HG03097 (cell line): Measurements from ENCODE around the gene BIRC5.
A peak's percentile ranks its signal among the peaks of the same experiment; 100 is the strongest.
"Not testable (repeated sequence)": the region's sequence is repeated elsewhere in the genome, so short reads cannot be mapped to it uniquely, and the experiment has no call there.

Experiments used
- ATAC-seq: cut with Tn5 transposase; IDR thresholded peaks from one replicate; pipeline ENCODE4 v1.9.1; 2021; ENCODE audit not compliant: unreplicated experiment, low FRiP score

The BIRC5 gene

DNA sequence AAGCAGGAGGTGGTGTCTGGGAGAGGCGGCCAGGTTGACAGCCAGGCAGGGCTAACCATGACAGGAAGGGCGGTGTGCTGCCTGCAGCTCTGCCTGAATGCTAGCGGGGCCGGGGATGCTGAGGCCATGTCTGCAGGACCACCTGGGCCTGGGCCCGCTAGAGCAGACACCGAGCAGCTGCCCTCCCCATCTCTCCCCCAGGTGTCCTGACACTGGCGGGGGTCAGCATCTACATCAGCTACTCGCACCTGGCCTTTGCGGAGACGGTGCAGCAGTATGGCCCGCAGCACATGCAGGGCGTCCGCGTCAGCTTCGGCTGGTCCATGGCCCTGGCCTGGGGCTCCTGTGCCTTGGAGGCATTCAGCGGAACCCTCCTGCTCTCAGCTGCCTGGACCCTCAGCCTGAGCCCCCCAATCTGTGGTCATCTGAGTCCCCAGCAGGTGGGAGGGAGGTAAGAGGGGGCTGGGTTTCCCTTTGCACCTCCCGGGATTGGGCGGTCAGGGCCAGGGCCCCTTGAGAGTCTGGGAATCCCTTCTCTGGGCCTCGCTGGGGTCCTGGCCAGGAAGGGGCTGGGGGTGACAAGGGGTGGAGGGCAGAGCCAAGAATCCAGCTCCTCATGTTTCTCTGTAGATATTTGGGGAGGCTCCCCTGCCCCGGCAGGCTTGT is 24.9 kb downstream of the BIRC5 start:
- no peak for ATAC-seq

DNA sequence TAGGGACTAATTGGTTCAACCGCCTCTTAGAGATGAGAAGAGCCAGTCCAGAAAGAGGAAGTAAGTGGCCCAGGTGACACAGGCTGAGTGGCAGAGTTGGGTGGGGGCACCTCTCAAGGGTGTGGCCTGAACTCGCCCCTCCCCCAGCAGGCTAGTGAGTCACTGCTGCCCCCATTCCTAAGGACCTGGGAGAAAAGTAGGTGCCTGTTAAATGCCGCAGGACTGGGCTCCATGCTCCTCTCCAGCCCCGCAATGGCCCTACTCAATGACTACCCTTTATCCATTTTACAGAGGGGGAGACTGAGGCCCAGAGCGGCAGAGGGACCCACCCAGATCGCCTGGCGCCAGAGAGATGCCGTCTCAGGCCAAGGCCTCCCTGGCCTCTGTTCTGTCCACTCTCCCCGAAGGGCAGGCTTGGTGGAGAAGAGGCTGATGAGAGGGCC is 25.5 kb downstream of the BIRC5 start:
- ATAC-seq: no peak

DNA sequence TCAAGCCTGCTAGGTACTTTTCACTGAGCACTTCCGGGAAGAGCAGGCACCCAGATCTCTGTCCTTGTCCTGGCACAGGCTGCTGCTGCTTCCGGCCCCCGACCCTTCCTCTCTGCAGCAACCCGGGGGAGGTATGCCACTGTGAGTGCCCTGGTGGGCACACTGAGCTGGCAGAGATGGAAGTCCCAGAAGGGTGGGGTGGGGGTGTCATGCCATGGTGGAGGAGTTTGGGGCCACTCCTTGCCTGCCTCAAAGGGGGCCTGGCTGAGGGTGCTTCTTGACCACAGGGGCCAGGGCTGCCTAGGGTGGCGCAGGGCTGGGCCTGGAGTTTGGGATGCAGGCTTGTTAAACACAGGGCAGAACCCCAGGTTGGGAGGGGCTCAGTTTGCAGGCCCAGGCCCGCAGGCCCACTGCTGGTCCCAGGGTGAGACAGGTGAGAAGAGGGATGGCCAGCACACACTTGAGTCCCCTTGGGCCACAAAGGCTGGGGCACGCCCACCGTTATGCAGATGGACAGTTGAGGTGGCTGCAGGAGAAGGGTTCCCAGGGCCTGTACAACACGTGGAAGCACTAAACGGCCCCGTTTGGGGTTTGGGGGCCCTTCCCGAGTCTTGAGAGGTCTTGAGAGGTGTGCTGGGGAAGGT is 26.1 kb downstream of the BIRC5 start:
- no peak for ATAC-seq

DNA sequence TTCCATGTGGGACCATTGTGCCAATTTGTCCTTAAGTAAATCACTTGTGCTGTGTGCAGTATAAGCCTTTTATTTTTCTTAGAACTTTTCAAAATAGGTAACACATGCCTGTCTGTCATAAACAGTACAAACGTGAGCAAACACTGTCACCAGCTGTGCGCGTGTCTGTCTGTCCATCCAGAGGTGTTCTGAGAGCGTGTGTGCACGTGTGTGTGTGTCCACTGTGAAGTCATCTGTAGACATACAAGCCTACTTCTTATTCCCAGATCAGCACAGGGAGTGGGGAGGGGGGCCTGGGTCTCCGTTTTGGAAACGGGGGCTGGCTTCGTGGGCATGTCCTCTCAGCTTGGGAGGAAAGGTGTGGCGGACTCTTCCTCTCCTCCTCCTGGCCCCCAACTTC is 26.8 kb downstream of the BIRC5 start:
- no peak for ATAC-seq

DNA sequence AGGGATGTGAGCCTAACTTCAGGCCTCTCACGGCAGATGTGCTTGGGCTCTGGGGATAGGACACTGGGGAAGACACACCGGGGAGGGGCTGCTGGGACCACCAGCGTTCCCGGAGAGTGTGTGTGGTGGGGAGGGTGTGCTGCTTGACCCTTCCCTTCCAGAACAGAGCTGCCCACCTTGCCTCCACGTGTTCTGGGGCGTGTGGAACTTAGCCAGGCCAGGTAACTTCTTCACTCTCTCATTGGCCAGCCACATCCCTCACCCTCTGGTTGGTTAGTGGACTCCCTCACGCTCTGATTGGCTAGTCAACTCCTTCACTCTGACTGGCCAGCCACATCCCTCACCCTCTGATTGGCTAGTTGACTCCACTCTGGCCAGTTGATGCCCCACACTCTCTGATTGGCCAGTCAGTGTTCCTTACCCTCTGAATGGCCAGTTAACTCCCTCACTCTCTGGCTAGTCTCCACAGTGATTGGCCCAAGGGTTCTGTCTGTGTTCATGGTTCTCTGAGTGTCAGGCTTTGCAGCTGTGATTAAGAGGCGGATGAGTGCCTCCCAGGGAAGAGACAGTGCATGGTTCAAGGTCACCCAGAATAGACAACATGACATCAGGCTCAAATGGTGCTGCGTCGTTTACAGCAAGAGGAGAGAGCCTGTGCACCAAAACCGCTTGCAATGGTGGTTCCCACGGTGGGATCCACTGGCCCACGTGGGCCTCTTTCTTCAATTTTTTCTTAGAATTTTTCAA is 27.4 kb downstream of the BIRC5 start:
- ATAC-seq: no peak

DNA sequence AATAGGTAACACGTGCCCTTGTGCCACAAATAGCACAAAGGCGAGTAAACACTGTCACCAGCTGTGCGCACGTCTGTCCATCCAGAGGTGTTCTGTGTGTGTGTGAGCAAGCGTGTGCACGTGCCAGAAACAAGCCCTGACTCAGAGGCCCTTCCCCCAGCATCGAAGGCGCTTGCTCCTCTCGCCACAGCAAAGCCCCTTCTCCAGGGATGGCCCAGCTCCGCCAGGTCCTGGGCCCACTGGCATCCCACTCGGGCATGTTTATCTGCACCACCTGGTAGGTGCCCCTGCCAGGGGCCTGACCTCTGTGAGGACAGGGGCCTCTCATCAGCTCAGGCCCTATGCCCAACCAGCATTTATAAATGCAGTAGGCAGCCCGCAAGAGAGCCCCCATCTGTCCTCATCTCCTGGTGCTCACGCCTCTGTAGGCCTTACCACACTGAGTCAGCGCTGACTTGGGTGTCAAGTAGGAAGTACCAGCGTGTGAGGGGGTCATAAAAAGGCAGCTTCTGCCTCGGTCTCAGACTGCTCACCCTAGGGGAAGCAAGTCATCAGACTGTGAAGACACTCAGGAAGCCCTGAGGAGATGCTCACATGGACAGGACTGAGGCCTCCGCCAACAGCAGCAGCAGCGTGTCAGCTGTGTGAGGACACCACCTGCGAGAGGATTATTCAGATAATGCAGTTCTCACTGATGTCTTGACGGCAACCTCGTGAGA is 28.1 kb downstream of the BIRC5 start:
- ATAC-seq: no peak

DNA sequence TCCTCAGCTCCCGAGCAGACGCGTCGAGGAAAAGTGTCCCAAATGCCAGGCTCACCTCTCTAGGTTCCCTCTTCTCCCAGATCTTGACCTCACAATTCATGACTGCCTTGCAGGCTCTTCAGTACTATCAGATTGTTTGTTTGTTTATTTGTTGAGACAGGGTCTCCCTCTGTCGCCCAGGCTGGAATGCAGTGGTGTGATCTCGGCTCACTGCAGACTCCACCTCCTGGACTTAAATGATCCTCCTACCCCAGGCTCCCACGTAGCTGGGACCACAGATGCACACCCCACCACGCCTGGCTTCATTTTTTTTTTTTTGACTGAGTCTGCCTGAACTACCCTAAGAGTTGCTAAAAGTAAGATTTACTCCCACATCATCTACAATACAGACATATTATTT is 33.3 kb downstream of the BIRC5 start:
- ATAC-seq: no peak

DNA sequence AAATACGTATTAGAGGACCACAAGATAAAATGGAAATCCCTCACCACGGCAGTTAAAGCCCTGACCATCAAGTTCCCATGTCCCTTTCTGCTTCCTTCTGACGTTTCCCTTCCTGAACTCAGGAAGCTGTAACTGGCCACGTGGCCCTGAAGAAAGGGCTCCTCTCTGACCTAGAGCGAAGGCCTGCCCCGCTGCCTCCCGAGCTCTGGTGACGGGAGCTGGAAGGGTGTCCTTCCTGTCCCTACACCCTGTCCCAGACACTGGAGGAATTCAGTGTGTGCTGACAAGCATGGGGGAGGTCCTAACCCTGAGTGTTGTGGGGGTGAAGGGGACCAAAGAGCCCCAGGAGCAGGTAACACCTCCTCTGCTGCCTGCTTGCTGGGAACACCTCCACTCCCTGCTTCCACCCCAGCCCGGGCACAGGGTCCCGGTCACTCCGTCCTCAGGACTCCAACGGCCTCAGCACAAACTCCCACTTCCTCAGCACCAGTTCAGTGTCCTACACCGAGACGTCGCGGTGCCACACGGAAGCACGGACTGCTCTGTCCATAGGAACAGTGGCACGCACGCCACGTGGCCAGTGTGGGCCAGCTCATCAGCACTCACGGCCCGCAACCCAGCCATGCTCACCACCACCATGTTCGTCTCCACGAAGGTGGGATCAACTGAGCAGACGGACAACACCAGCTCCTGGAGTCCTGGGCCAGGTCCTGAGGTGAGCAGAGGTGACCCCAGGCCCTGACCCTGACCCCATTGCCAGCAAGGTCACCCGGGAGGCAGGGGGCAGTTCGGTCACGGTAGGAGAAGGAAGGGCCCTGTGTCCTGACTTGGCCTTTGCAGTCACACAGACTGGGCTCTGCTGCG is 34.2 kb downstream of the BIRC5 start:
- no peak for ATAC-seq

DNA sequence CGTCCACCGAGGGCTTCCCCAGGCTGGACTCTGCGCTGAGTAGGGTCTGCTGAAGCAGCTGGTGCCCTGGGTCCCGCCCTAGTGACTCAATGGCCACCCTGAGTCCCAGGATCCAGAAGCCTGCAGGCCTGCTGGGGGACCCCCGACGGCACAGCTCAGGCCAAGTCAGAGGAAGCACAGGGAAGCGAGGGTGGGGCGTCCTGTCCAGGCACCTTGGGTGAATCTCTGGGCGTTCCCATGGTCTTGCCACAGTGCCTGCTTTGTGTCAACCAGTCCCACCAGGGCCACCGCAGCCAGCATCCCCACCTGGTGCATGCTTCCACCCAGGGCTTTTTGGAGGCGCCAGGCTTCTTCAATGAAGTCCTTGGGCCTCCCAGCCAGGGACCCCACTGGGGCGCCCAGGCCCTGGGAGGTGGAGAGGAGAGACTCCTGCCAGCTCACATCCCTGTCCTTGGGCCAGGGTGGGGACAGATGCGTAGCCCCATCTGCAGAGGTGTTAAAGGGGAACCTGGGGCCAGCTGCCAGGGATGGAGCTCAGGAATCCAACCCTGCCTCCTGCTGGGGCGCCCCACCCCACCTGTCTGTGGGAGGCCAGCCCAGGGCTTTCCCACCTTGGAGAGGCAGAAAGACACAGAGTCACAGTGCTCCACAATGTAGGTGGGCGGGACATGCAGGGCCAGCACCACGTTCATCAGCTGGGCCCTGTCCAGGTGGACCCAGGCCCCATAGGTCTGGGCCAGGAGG is 35.2 kb downstream of the BIRC5 start:
- ATAC-seq: no peak

DNA sequence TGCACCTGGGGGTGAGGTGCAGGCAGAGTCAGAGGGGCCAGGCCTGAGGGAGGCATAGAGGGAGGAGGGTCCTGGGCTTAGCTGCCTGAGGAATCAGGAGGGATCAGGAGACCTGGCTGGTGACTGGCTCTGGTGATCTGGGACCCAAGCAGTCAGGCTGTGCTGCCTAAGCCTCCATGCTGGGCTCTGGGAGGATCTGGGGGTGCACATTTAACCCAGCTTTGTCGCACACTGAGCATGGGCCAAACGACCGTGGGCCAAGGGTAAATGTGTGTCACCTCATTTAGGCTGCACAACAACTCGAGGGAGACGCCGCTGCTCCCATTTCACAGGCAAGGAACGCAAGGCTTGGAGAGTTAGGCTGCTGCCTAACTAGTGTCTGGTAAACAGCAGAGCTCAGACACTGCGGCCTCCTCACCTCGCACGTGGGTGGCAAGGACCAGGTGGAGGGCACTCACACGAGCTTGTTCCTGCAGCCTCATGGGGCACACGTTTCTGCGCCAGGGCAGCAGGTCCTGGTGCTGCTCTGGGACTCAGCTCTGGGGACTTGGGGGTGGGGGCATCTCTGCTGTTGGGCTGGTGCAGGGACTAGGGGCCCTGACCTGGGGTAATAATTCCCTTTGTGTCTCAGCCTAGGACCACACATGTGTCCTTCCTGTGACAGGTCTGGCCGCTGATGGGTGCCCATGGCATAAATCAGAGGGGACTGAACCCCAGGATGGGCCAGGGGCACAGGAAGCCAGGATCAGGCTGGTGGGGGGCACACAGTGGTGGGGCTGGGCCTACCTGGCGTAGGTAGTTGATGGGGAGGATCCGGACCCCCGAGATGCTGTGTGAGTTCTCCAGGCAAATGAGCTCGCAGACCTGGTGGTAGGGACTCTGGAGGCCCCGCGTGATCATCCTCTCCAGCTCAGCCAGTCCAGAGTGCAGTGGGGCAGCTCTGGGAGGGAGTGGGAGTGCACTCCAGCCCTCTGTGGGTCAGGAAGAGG is 36.1 kb downstream of the BIRC5 start:
- ATAC-seq: no peak

DNA sequence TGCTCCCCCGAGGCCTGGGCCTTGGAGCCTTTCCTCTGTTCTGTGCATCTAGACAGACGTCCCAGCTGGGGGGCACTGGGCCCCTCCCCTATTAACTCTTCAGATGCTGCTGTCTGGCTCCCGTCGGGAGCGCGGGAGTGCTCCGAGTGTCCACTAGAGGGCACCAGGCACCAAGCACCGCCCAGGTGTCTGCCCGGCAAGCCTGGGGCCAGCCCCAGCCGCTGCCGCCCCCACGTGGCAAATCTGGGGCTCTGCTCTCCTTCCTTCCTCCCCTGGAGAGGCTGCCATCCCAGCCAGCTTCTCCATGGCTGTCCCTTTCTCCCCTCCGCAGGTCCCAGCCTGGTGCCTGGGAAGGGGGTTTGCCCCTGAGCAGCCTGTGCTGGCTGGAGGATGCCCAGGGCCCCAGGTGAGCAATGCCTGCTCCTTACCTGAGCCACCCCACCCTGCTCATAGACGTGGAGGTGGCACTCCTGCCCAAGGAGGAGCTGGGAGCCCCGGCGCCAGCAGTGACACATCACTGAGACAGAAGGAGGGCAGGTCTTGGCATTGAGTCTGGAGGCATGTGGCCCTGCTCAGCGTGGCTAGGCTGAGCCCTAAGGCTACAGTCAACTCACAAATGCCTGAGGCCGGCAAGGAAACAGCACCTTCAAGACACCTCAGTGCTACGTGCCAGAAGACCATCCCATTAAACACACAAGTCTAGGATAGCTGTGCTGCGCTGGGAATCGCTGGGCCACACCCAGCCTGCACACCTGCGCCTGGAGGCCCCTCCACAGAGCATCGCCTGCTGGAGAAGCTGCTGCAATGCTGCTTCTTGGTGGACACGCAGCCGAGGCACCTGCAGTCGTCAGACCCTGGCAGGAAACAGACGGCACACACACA is 37.1 kb downstream of the BIRC5 start:
- peak; percentile 41 for ATAC-seq

DNA sequence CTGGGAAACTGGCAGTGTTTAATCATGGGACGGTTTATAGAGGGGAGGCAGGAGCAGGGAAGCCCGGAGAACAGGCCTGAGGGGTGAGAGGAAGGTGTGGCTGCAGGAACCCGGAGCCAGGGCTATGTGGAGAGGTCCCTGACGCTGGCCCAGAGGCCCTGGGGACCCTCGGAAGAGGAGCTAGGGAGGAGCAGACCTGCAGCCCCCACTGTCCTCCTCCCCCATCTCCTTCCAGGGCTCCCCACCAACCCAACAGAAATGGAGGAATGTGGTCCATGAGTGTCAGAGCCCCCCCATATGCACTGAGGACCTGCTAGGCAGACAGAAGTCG is 37.7 kb downstream of the BIRC5 start:
- ATAC-seq: no peak

DNA sequence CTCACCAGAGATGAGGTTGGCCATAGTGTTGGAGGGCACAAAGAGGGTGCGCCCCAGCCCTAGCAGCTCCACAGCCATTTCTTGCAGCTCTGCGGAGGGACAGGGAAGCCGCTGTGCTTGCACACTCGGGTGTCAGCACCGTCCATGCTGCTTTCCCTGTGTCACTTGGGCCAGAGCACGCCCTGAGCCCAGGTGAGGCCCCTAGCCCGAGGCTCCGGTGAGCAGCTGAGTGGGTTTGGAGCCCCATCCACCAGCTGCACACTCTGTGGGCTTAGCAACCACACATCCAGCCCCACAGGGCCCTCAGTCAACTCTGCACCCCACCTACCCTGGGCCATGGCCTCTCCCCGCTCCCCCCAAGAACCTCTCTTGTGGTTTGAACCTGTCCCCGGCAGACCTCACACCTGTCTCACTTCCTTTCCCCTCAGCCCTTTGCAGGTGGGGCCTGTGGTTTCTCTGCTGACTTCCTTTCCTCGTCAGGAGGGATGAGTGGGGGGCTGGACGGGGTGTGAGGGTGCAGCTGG is 38.1 kb downstream of the BIRC5 start:
- no peak for ATAC-seq

DNA sequence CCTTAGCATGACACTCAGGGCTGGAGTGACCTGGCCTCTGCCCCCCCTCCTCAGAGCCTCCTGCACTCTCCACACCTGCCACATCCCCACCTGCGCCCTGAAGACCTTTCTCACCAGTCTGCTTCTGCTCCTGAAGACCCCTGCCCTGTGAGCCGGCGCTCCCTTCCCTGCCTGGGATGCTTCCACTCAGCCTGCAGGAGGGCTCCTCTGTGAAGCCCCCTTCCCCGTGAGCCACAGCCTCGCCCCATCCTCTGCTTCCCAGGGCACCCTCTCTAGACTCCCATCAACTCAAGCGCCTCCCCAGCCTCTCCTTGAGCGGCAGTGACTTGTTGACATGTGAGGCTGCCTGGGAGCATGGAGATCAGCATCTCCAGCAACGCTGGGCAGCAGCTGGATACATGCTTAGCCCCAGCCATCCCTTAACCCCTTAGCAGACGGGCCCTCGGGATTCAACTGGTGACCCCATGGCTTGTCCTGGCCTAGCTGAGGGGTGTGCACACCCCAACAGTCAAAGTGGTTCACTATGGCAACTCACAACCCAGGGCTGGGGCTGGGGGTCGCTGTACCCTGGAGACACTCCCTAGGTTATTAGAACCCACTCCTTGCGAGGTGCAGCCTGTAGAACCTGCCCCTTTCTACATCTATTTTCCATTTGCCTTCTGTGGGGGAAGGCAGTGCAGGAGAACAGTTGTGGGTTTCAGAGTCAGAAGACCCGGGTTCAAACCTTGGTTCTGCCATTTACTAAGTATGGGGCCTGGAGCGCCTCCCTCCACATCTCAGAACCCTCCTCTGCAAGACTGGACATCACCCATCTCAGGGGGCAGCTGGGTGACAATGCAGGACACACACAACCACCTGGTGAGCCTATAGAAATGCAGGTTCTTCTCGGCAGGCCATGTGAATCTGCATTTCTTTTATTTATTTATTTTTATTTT is 38.9 kb downstream of the BIRC5 start:
- ATAC-seq: no peak

DNA sequence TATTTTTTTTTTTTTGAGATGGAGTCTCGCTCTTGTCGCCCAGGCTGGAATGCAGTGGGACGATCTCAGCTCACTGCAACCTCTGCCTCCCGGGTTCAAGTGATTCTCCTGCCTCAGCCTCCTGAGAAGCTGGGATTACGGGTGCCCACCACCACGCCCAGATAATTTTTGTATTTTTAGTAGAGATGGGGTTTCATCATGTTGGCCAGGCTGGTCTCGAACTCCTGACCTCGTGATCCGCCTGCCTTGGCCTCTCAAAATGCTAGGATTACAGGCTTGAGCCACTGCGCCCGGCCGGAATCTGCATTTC is 39.5 kb downstream of the BIRC5 start:
- not testable (repeated sequence) for ATAC-seq

DNA sequence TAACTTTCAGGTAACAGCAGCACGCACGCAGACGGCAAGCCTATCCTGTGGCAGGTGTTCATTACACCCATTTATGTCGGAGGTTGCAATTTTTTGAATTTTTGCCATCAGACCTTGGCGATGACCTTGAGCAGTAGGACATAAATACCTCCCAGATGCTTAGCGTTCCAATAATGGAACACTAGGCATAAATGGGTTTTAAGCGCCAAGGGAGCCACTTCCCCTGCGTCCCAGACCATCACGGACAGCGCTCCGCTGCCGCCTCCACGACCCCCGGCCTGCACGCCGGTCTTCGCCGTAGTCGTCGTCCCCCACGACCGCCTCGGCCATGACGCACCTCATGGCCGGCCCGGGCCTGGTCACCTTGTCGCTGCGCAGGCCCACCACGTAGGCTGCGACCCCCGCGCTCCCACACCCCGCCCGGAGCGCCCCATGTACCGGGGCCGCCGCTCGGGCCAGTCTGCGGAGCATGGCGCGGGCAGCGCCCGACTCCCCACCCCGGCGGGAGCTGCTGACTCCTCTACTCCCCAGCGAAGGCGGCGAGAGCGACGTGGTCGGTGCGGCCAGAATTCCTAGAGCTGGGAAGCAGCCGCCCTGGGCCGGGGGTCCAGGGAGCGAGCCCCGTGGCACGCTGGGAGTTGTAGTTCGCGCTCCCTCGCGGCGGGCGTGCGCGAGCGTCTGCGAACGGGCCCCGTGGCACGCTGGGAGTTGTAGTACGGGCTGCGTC is 40.1 kb downstream of the BIRC5 start:
- ATAC-seq: peak; percentile 38
